Small intestine (tissue), 7 donors: Measurements from ENCODE around the gene CATSPER3. TPM values are rescaled to one million over a fixed set of nuclear protein-coding genes. Genes with fewer than 3 reads are reported as not detected.

Source experiments
- DNase-seq, 2 donors: peaks; one replicate each; pipeline versions ENCODE4 v3.0.0 to v3.0.0-alpha.2; 2013
- FAIRE-seq: peaks from 2 replicates; lab custom pipeline; 2012; peaks lifted over from hg19 to GRCh38; lab: Jason Lieb, UNC
- H3K27ac ChIP-seq, 3 donors: one replicate each; pipeline ENCODE4 v1.5.1; 2013; ENCODE audit warnings: low read length in 2 of 3, mild to moderate bottlenecking in 2 of 3, control low read depth in 1 of 3, inconsistent platforms in 1 of 3, low read depth in 1 of 3, moderate library complexity in 1 of 3
- H3K27me3 ChIP-seq, 3 donors: one replicate each; pipeline ENCODE4 v1.6.1; 2013; ENCODE audit warnings: low read length in 3 of 3, inconsistent platforms in 1 of 3; ENCODE audit not compliant: control insufficient read depth in 3 of 3, insufficient read depth in 3 of 3
- H3K36me3 ChIP-seq, 3 donors: one replicate each; pipeline ENCODE4 v1.6.1; 2013; ENCODE audit warnings: low read length in 3 of 3, inconsistent platforms in 1 of 3, low read depth in 1 of 3, mild to moderate bottlenecking in 1 of 3, moderate library complexity in 1 of 3; ENCODE audit not compliant: control insufficient read depth in 3 of 3, insufficient read depth in 2 of 3
- H3K4me1 ChIP-seq, 3 donors: one replicate each; pipeline ENCODE4 v1.6.1; 2013; ENCODE audit warnings: low read length in 2 of 3, inconsistent platforms in 1 of 3, low read depth in 1 of 3, mild to moderate bottlenecking in 1 of 3, moderate library complexity in 1 of 3; ENCODE audit not compliant: control insufficient read depth in 3 of 3, insufficient read depth in 2 of 3
- H3K4me3 ChIP-seq, 3 donors: one replicate each; pipeline ENCODE4 v1.5.1; 2013; ENCODE audit warnings: low read length in 3 of 3, control low read depth in 1 of 3, inconsistent platforms in 1 of 3, low read depth in 1 of 3, mild to moderate bottlenecking in 1 of 3, moderate library complexity in 1 of 3
- H3K9me3 ChIP-seq, 2 donors: one replicate each; pipeline ENCODE4 v1.6.1; 2013; ENCODE audit warnings: low read depth in 1 of 2, low read length in 1 of 2; ENCODE audit not compliant: control insufficient read depth in 2 of 2, insufficient read depth in 1 of 2
- WGBS, 3 donors: extraction: QIAGEN DNeasy Blood & Tissue Kit; methylation state at CpG; one replicate each; pipeline ENCODE4 v1.1.7; 2013; 5-methylcytosine and 5-hydroxymethylcytosine counted together
- polyA plus RNA-seq, 4 donors: library from polyadenylated mRNA; stranded (reverse) in 3 of 4; unstranded in 1 of 4; fragments of 200-250 nt in 3 of 4; fragments of 120-200 nt in 1 of 4; gene quantifications; one replicate each; pipeline versions ENCODE4 v1.2.1 to v1.2.3, GENCODE V29; 2013
- donor health status: healthy with polysubstance abuse.
- donor health status: control.
- donor health status: control.
- donor health status: Bipolar disorder and iron deficiency.
- donor health status: healthy.

The CATSPER3 gene
- polyA plus RNA-seq, 4 donors, result 0.46 to 5.8 (median 2.3) TPM

DNA sequence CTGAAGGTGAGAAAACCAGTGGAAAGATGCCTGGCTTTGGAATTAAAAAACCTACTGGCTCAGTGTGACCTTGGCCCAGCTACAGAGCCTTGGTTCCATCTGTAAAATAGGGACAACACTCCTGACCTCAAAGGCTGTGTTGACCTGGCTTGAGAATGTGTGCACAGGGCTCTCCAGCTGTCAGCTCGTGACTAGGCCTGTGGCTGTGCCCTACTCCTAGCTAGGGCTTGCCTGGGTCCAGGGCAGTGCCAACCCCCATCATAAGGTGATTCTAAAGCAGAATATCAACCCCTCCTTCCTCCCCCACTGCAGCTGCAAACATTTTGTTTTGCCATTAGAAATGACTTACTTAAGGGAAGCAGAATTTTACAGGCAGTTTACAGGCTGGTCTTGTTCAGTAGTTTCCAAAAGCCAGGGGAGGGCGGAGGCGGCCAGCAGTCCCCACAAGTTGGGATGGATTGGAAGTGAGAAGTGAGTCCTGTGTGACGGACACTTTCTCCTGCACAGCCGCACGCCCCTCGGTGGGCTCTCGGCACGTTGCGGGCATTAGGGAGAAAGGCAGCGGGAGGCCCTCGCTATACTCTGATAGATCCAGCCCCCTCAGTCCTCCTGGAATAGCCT is 59.0 kb downstream of the CATSPER3 start:
- WGBS, 3 donors, result 72 to 86% (median 84%) methylated on average over 12 of the region's 12 CpGs
- Histone ChIP-seq H3K27me3 (peaks cover 0 to 45% (median 7%) of the 10 kb centered on the region in 3 donors), H3K4me3 (no peak overlapping the region), H3K36me3 (peaks cover 3 to 52% (median 3%) of the 10 kb centered on the region in 3 donors), H3K27ac (peak overlapping the region in 1 of 3 donors; percentile 28), H3K9me3 (no peaks in the 10 kb centered on the region), H3K4me1 (peaks cover 0 to 11% (median 3%) of the 10 kb centered on the region in 3 donors)
- DNase-seq, result no peak
- FAIRE-seq, result no peak

DNA sequence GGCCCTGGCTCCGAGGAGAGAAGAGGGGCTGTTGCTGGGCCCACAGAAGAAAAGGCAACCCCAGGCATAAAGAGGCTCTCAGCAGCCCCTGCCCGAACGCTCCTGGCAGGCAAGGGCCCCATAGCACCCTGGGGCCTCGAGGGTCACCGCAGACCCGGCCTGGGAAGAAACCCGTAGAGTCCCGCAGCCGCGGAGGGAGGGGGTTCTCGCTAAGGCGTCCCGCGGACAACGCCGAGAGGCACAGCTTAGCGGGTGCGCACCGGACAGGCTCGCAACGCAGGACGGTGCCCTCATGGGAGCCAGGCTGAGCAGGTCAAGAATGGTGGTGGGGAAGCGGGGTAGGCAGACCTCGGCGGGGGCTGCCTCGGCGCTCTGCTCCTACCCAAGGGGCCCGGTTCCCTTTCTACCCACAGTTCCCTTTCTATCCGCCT is 59.6 kb downstream of the CATSPER3 start:
- FAIRE-seq (no peak), DNase-seq (no peak)
- 63 to 89% (median 67%) methylated on average over 29 of the region's 29 CpGs for WGBS, 3 donors
- no peaks in the 10 kb centered on the region for H3K9me3 ChIP-seq
- H3K36me3 ChIP-seq, result peaks cover 3 to 52% (median 3%) of the 10 kb centered on the region in 3 donors
- peak overlapping the region in 1 of 3 donors; percentile 28 for H3K27ac ChIP-seq
- peaks cover 0 to 49% (median 7%) of the 10 kb centered on the region in 3 donors for H3K27me3 ChIP-seq
- H3K4me1 ChIP-seq, result peaks cover 0 to 11% (median 3%) of the 10 kb centered on the region in 3 donors
- no peak overlapping the region for H3K4me3 ChIP-seq

GRCh38 chr5:135027697-135028615 is 60.2 kb downstream of the CATSPER3 start:
- WGBS, 3 donors, result 62 to 80% (median 65%) methylated on average over 71 to 79 of the region's 79 CpGs
- Histone ChIP-seq H3K27me3 (peaks cover 0 to 49% (median 7%) of the 10 kb centered on the region in 3 donors), H3K27ac (no peak overlapping the region), H3K9me3 (no peaks in the 10 kb centered on the region), H3K4me3 (no peak overlapping the region), H3K4me1 (peaks cover 0 to 11% (median 3%) of the 10 kb centered on the region in 3 donors), H3K36me3 (peaks cover 3 to 52% (median 3%) of the 10 kb centered on the region in 3 donors)
- FAIRE-seq, result no peak
- peak in 1 of 2 donors; percentile 10 for DNase-seq

- peaks cover 0 to 11% (median 3%) of the 10 kb centered on the region in 3 donors for H3K4me1 ChIP-seq
- H3K4me3 ChIP-seq, result no peak overlapping the region
- no peak overlapping the region for H3K27ac ChIP-seq
- 62 to 82% (median 73%) methylated on average over 59 to 62 of the region's 62 CpGs for WGBS, 3 donors
- H3K36me3 ChIP-seq, result peaks cover 3 to 50% (median 3%) of the 10 kb centered on the region in 3 donors
- peaks cover 0 to 52% (median 7%) of the 10 kb centered on the region in 3 donors for H3K27me3 ChIP-seq
- peak in 1 of 2 donors; percentile 36 for DNase-seq
- no peak for FAIRE-seq
- H3K9me3 ChIP-seq, result no peaks in the 10 kb centered on the region
Measured at GRCh38 chr5:135028791-135029476, 61.2 kb downstream of the CATSPER3 start.

- WGBS, 3 donors, result 57 to 81% (median 59%) methylated on average over 15 of the region's 15 CpGs
- H3K9me3 ChIP-seq, result no peaks in the 10 kb centered on the region
- FAIRE-seq (no peak), DNase-seq (peak in 1 of 2 donors; percentile 5)
- H3K36me3 ChIP-seq, result peaks cover 3 to 45% (median 3%) of the 10 kb centered on the region in 3 donors
- H3K27ac ChIP-seq, result no peak overlapping the region
- peaks cover 0 to 14% (median 3%) of the 10 kb centered on the region in 3 donors for H3K4me1 ChIP-seq
- H3K4me3 ChIP-seq, result no peak overlapping the region
- H3K27me3 ChIP-seq, result peaks cover 0 to 53% (median 7%) of the 10 kb centered on the region in 3 donors
Measured at GRCh38 chr5:135029477-135030122, 61.9 kb downstream of the CATSPER3 start.

DNA sequence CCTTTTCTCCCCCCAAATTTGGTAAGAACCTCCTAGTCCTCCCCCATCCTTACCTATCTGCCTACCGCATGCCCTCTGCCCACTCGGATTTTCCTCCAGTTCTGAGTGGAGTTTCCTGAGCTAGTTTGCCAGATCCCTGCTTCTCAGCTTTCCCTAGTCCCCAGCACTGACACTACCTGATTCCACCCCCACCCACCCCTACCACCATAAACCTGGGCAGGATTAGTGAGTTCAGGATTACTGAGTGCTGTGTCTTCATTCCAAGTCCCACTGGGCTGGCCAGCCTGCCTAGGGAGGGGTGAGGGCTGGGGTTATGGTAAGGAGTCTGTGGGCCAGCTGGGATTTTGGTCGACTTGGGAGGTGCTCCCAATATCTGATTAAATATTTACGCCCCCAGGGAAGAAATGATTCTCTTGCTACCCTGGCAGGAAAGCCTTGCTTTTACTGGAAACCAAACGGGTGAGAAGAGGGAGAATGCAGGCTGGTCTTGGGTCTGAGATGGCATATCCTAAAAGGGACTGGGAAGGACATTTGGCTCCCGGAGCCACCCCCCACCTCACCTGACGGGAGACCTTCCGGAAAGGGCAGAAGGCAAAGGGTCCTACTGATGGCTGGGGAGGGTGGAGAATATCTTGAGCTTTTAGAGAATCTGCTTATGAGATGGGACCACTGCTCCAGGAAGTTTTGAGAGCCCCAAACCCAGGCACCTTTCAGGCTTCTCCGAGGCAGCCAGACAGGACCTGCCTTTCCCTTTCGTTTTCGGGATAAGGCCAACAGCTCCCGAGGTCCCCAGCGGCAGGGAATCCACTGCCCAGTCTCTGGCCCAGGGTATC is 62.6 kb downstream of the CATSPER3 start:
- peaks cover 3 to 46% (median 3%) of the 10 kb centered on the region in 3 donors for H3K36me3 ChIP-seq
- DNase-seq (peak; percentile 55 to 61), FAIRE-seq (no peak)
- WGBS, 3 donors, result 24 to 32% (median 30%) methylated on average over 13 of the region's 13 CpGs
- H3K27me3 ChIP-seq, result peaks cover 0 to 60% (median 14%) of the 10 kb centered on the region in 3 donors
- no peaks in the 10 kb centered on the region for H3K9me3 ChIP-seq
- H3K4me1 ChIP-seq, result peaks cover 0 to 22% (median 3%) of the 10 kb centered on the region in 3 donors
- peak overlapping the region in 2 of 3 donors; percentile 6 to 59 for H3K27ac ChIP-seq
- H3K4me3 ChIP-seq, result peak overlapping the region in 2 of 3 donors; percentile 62 to 83
